Measurements from ENCODE around the gene ZNF407. TPM values are rescaled to one million over a fixed set of nuclear protein-coding genes. Genes with fewer than 3 reads are reported as not detected.
A peak's percentile ranks its signal among the peaks of the same experiment; 100 is the strongest.

ZNF407 gene
- polyA plus RNA-seq, 1 experiment, result 5.8 TPM

GRCh38 chr18:74651327-74652128 is 53.9 kb downstream of the ZNF407 start:
- DNase-seq (ENCODE audit: low read depth, low spot score), result no peak
- H3K27me3 ChIP-seq (ENCODE audit: control insufficient read depth, insufficient read depth, low read length), result no peaks in the 10 kb centered on the region
- CTCF ChIA-PET, result interaction anchor here (1.4 to 2.6 kb wide), 3 partner anchors 18 to 517 kb away, joined by 3 to 12 read pairs (median 4); no protein-coding TSS in a partner anchor
- POLR2A ChIA-PET, result interaction anchor here (0.6 kb wide), 1 partner anchor 414 kb away, joined by 8 read pairs; no protein-coding TSS in a partner anchor
- no peak overlapping the region for H3K27ac ChIP-seq (ENCODE audit: low read depth, low read length)
- no peak for TF ChIP-seq CTCF (IDR thresholded peaks at IDR 0.05; ENCODE audit: low read depth, low read length)
- no peak overlapping the region for H3K4me3 ChIP-seq (ENCODE audit: low read depth, low read length)
- H3K9me3 ChIP-seq (ENCODE audit: control insufficient read depth, insufficient read depth, low read length), result no peaks in the 10 kb centered on the region

GRCh38 chr18:74652392-74652988 is 54.8 kb downstream of the ZNF407 start:
- peak; percentile 32 for DNase-seq (ENCODE audit: low read depth, low spot score)
- Histone ChIP-seq H3K27me3 (ENCODE audit: control insufficient read depth, insufficient read depth, low read length) (no peaks in the 10 kb centered on the region), H3K27ac (ENCODE audit: low read depth, low read length) (no peak overlapping the region), H3K4me3 (ENCODE audit: low read depth, low read length) (no peak overlapping the region), H3K9me3 (ENCODE audit: control insufficient read depth, insufficient read depth, low read length) (no peaks in the 10 kb centered on the region)
- POLR2A ChIA-PET, result interaction anchor here (0.6 kb wide), 1 partner anchor 413 kb away, joined by 8 read pairs; no protein-coding TSS in a partner anchor
- CTCF ChIA-PET, result interaction anchor here (0.5 to 2.6 kb wide), 16 partner anchors 9 to 1702 kb away, joined by 3 to 23 read pairs (median 3); partner anchors contain the start of gene ZNF407
- TF ChIP-seq CTCF (IDR thresholded peaks at IDR 0.05; ENCODE audit: low read depth, low read length), result peak; percentile 63

GRCh38 chr18:74654638-74655037 is 57.0 kb downstream of the ZNF407 start:
- POLR2A ChIA-PET, result no interaction called here

GRCh38 chr18:74661008-74661407 is 63.3 kb downstream of the ZNF407 start:
- CTCF ChIA-PET, result interaction anchor here (0.6 kb wide), 2 partner anchors 31 to 380 kb away, joined by 4 read pairs; no protein-coding TSS in a partner anchor
- POLR2A ChIA-PET, result no interaction called here
- H3K27me3 ChIP-seq (ENCODE audit: control insufficient read depth, insufficient read depth, low read length), result no peaks in the 10 kb centered on the region
- H3K4me3 ChIP-seq (ENCODE audit: low read depth, low read length), result no peak overlapping the region
- H3K27ac ChIP-seq (ENCODE audit: low read depth, low read length), result no peak overlapping the region
- TF ChIP-seq CTCF (IDR thresholded peaks at IDR 0.05; ENCODE audit: low read depth, low read length), result no peak
- DNase-seq (ENCODE audit: low read depth, low spot score), result no peak
- no peaks in the 10 kb centered on the region; the same call in 1 of the 2 replicates for H3K9me3 ChIP-seq (ENCODE audit: control insufficient read depth, insufficient read depth, low read length)

More at GRCh38 chr18:74654638-74655037, 57.0 kb downstream of the ZNF407 start:
- CTCF ChIA-PET, result interaction anchor here (0.6 to 2.6 kb wide), 4 partner anchors 309 to 477 kb away, joined by 3 to 23 read pairs (median 4); no protein-coding TSS in a partner anchor
- Histone ChIP-seq H3K27ac (ENCODE audit: low read depth, low read length) (no peak overlapping the region), H3K27me3 (ENCODE audit: control insufficient read depth, insufficient read depth, low read length) (no peaks in the 10 kb centered on the region), H3K9me3 (ENCODE audit: control insufficient read depth, insufficient read depth, low read length) (no peaks in the 10 kb centered on the region), H3K4me3 (ENCODE audit: low read depth, low read length) (no peak overlapping the region)
- TF ChIP-seq CTCF (IDR thresholded peaks at IDR 0.05; ENCODE audit: low read depth, low read length), result peak; percentile 35
- DNase-seq (ENCODE audit: low read depth, low spot score), result no peak
